ENCODE results near the gene ANKRD27.
A peak's percentile ranks its signal among the peaks of the same experiment; 100 is the strongest.

- TF ChIP-seq CTCF (IDR thresholded peaks at IDR 0.05) (peak in 1 of 3 donors; percentile 55), POLR2A (IDR thresholded peaks at IDR 0.05) (no peak)
Measured at GRCh38 chr19:32599736-32600157, 75.2 kb downstream of the ANKRD27 start.

Measured in lower leg skin (tissue), 3 donors.